NCI-H460 (cell line): ENCODE results near the gene RAD51B. TPM values are rescaled to one million over a fixed set of nuclear protein-coding genes. Genes with fewer than 3 reads are reported as not detected.

Source experiments
- DNase-seq: peaks from one replicate; pipeline ENCODE4 v3.0.0-alpha.2; 2016; ENCODE audit warnings: low read depth; ENCODE audit errors: extremely low read depth
- total RNA-seq: library from RNA; depleted of rRNA; stranded (reverse); fragments of >200 nt; shearing (Covaris generic); gene quantifications from 2 replicates; pipeline ENCODE4 v1.2.3, GENCODE V29; 2014

RAD51B gene
- total RNA-seq, 1 experiment from 2014 or later, result 13.4 TPM

DNA sequence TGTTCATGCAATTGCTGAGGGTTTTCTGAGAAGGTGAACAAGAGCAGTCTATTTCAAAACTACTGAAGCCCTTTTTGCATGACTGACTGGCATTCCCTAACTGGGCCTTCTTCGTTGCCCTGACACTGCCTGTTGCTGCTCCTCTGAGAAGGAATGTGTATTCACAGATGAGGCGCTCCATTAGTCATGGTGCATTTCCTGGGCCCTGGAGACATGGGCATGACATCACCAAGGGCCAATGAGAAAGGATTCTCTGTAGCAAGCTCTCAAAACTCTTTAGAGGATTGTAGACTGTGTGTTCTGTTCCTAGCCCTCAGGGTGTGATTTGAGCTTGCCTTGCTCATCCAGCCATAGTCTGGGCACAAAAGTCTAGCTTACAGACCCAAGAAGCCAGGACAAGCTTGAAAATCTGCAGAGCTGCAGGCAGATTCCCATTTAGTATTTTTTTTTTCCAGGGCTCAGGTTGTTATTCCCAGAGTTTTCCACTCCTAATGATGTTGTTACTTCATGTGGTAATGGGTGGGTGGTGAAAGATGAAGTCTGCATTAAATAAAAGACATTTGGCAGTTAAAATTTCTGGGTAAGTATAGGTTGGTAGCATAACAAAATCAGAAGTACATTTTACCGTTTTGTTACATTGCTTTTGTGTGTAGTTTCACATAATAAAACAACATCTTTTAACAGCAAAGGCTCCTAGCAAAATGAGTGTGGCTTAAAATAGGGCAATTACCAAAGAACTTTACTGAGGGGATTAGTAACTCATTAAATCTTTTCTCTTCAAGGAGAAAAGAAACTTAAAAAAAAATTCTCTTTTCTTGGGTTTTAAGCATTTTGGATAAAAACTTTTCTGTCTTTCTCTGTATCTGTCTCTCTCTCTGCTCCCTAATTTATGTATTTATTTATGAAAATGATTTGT lies 318.4 kb downstream of the RAD51B start:
- peak; percentile 90 for DNase-seq

DNA sequence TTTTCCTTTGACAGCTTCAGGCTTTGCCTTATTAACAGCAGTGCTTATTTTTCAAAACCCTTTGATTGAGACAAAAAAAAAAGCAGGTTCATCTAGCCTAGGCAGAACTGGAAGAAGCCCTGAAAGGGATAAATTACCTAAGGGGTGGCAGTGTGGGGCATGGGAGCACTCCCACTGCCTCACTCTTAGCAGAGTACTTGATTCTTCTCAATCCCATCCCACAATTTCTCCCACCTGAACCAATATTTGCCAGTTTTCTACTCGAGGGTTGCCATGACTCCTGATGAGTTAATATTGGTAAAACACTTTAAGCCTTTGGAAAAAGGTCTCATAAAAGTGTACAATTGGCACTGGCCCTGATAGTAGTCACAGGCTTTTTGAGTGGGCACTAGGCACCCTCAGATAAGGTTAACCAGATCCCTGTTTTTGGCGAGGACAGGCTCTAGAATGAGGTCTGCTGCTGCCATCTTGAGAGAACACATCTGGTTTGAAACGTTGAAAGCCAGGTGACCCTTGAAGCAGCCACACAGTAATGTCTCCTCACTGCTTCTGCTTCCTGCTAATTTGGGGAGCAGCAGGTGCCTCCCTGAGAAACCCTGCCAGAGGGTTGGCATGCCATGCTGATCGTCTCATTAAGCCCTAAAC lies 320.0 kb downstream of the RAD51B start:
- no peak for DNase-seq

DNA sequence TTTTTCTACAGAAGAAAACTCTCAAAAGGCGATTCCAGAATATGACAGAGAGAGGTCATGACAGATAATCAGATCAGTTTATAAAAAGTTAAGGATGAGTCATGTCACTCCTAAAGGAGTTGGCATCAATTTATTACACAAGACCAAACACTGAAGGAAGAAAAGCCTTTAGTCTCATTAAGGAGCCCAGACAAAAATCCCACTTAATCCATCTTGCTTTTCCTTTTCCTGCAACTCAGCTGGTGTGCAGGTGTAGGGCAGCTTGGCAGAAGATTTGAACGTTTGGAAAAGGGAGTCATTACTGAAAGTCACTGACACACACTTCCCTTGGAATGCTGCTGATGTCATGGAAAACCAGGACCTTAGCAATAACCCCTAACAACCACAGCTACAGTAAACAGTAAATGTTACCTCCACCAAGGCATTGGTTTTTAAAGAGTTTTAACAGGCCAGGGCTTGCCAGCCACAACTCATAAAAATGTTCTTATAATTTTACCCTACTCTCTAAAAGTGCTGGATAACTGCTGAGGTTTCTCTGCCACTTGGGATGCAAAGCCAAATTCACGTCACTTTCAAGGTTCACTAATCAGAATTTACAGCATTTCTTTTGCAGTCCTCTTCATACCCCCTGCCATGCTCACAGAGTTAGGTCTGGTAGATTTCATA lies 320.6 kb downstream of the RAD51B start:
- DNase-seq, result peak; percentile 83

DNA sequence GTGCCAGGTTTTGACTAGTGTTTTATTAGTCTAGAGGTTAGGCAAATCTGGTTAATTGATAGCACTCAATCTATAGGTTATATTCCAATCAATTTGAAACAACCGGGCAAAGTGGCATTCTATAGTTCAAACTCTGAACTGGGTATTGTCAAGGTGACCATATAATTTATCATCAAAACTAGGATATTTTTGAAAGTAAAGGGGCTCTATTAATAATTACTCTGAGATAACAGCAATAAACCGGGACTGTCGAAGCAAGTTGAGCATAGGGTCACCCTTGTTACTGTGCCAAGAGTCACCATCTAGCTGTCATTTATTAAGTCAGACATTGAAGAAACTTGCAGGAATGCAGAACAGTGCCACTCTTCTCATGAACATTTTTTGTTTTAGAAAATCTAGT lies 321.2 kb downstream of the RAD51B start:
- DNase-seq, result no peak

DNA sequence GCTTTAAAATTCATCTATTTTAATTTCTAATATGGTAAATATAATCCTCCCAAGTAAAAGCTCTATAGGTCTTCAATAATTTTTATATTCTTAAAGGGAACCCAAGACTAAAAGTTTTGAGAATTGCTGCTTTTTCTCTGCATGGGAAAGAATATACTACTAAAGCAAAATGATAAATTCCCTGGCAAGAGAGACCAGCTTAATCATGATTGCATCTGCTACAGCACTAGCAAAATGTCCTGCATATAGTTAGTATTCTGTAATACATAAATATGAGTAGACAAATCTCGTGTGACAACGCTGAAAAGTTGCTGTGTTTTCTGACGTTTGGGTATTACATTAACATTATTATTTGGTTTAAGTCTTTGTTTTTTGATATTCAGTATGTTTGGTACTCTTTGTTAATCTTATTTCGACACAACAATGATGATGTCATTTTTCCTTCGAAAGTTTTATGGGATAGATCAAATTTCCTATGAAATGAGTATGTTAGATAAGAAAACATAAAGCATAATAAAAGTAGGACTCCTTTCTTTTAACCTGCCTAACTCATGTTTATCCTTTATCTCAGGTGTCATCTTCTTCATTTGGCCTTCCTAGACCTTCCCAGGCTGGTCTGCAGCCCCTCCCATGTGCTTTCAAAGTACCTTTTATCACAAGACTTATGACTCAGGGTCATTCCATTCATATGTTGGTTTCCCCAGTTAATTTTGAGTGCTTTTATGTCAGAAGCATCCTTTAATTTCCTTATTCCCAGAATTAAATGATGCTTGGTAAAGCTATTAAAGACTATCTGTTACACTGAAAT lies 321.9 kb downstream of the RAD51B start:
- no peak for DNase-seq

DNA sequence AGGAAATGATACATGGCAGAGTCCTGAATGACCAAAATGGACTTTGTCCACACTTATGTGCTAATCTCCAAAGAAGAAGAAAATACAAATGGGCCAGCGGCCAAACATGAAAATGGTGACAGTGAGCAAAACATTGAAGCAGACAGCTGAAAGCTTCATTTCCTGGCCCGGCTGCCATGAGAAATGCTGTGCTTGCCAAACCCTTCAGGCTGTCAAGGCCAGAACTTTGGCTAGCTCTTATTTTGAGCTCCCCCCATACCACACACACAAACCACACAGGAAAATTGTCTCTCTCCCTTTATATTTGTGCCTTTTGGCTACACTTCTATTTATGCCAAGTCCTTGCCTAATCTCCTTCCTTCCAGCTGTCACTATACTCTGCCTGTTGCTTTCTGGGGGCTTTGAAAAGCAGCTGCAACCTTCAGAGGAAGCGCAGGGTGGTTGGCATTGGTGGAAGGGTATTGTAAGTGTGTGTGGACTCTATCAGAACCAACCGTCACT lies 323.8 kb downstream of the RAD51B start:
- DNase-seq, result peak; percentile 60

DNA sequence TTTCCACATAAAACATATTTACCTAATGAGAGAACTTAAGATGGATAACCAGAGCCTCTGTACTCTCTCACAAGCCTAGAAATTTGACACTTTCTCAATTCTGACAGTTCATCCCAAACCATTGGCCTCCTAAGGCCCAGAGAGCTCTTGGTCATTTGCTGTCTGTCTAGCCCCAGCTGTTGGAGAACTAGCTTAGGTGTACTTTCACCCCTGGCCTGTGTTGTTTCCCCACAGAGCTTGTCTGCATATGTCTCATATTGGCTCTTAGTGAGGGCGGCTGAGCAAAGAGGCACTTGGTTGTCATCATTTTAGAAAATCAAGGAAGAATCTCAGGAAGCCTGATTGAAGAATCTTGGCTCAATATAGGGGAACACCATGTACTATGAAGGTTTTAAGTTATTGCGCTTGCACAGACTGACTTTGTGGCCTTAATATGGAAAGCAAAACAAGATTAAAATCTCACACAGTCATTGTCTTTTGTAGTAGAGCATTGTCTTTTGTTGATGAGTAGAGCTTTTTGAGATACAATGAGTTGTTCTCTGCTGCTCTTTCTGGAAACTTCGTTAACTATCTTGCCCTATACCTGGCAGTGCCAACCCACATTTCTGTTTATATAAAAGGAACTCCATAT lies 324.6 kb downstream of the RAD51B start:
- no peak for DNase-seq

DNA sequence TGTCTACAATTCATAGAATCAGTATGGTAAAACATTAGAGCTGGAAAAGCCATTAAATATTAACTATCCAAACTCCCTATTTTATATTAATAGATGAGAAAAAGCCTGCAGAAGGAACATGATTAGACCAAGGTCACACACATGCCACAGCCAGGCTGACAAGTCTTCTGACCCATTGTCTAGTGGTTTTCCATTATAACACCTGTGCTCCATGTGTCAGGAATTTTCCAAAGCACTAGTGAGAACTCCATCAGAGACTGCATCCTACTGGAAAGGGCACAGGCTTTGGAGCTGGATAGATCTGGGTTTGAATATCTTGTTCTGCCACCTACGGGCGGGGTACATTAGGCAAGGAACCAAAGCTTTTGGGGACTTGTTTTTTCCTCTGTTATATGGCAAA lies 325.5 kb downstream of the RAD51B start:
- no peak for DNase-seq

DNA sequence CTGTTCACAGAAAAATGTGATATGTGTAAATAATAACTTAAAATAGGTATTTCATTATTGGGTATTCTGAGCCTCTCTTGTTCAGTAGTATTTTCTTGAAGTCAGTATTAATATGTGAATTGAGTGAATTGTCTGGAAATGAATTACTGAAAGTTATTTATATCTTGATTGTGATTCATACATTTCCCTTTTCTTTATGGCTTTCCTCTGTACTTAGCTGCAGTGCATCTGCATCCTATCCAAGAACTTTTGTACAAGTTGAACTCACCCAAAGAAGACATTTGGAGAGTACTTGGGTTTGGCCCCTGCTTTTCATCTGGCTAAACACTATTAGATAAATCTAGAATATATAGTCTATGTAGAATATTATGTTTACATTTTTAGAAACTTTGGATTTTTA lies 326.0 kb downstream of the RAD51B start:
- DNase-seq, result no peak

DNA sequence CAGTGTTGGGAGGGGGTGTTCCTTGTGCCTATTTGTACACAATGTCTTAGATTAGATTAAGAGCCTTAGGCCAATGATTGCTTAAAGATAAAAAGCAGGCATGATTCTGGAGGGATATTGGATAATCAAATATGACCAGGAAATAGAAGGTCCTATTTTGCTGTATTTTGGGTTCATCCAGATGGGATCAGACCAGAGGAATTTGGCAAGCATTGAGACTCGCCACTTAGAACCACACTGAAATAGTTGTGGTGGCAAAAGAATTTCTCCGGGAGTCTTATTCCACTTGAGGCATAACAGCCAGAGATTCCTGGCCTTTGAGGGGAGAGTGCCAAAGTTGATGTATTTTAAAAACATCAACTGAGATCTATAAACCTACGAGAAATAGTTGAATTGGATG lies 327.2 kb downstream of the RAD51B start:
- no peak for DNase-seq

DNA sequence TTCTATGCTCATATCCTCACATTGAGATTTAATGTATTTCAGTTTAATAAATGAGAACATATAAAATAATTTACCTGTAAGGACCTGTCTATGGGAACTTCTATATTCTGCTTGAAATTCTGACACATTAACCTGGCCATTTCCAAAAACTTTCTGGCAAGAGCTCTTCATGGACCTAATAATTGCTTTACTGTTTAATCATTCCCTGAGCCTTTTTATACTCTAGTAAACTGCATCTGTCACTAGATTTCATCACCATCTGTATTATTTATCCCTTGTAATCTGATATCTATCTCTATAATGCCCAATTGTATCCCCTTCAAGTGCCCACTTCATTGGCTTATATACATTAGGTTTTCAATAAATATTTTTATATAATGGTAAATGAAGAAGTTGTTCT lies 327.7 kb downstream of the RAD51B start:
- DNase-seq, result no peak

DNA sequence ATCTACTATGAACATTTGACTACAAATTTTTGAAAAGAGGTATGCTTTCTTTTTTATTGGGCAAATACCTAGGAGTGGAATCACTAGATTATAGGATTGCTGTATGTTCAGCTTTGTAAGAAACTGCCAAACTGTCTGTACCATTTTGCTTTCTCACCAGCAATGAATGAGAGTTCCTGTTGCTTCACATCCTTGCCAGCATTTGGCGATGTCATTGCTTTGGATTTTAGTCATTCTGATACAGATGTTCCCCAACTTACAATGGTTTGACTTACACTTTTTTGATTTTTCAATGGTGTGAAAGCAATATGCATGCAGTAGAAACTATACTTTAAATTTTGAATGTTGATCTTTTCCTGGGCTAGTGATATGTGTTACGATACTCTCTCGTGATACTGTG lies 328.7 kb downstream of the RAD51B start:
- no peak for DNase-seq

DNA sequence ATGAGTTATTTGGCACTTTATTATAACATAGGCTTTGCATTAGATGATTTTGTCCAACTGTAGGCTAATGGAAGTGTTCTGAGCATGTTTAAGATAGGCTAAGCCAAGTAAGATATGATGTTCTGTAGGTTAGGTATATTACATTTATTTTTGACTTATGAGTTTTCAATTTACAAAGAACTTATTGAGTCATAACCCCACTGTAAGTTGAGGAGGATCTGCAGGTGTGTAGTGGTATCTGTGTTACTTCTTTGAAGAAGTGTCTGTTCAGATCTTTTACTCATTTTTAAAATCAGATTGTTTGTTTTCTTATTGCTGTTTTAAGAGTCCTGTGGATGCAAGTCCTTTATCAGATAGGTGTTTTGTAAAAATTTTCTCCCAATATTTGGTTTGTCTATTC lies 329.2 kb downstream of the RAD51B start:
- no peak for DNase-seq

DNA sequence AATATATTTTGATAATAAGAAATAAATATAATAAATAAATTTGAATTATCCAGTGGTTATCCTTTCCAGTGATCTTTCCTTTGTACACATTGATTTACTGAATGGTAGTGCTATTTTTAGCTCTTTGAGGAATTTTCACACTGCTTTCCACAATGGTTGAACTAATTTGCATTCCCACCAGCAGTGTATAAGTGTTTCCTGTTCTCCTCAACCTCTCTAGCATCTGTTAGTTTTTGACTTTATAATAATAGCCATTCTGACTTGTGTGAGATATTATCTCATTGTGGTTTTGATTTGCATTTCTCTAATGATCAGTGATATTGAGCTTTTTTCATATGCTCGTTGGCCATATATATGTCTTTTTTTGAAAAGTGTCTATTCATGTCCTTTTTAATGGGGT lies 333.7 kb downstream of the RAD51B start:
- no peak for DNase-seq

DNA sequence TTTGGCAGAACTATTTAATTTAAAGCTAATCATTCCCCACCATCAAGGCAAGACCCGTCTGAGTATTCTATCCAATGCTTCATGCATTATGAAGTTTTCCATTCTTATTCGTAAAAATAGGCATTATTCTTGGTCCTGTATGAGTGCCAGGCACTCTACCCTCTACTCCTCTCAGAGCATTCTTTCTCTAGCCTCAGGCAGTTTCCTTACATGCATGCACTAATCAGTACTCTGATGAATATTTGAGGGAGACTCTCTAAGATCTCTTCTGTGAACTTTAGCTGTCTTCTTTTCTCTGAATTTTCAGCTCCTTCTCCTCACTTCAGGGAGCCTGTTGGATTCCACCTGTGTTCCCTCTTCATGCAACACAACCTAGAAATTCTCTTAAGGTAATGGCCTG lies 334.7 kb downstream of the RAD51B start:
- no peak for DNase-seq

DNA sequence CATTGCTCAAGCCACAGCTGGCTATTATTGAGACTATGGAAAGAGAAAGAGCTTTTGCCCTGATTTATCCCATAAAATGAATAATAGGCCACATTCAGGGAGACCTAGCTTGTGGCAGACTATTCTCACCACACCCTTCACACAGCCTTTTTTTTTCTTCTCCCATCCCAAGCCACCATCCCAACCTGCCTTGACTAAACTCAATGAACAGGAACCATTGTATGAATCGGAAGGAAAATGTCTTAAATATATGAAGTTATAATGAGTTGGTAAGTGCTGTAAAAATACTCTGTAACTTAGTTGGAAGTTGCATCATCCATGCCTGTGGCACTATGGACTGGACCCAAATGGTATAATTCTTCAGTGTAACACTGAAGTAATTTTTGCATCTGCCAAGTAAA lies 338.4 kb downstream of the RAD51B start:
- no peak for DNase-seq

DNA sequence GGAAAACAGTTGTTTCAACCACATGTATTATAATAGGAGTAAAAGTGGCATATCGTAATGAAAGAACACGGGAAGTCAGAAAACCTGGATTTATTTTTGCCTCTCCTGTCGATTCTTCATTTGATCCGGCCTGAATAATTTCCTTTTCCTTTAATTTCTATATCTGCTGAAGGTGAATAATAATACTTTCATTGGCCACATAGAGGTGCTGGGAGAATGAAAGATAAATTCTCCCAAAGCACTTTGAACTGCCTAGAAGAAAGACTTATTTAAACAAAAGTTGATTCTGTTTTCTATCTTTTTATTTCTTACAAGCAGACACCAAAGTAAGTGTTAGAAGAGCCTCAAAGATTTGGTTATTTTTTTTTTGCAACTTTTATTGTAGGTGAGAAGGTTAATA lies 339.1 kb downstream of the RAD51B start:
- no peak for DNase-seq

DNA sequence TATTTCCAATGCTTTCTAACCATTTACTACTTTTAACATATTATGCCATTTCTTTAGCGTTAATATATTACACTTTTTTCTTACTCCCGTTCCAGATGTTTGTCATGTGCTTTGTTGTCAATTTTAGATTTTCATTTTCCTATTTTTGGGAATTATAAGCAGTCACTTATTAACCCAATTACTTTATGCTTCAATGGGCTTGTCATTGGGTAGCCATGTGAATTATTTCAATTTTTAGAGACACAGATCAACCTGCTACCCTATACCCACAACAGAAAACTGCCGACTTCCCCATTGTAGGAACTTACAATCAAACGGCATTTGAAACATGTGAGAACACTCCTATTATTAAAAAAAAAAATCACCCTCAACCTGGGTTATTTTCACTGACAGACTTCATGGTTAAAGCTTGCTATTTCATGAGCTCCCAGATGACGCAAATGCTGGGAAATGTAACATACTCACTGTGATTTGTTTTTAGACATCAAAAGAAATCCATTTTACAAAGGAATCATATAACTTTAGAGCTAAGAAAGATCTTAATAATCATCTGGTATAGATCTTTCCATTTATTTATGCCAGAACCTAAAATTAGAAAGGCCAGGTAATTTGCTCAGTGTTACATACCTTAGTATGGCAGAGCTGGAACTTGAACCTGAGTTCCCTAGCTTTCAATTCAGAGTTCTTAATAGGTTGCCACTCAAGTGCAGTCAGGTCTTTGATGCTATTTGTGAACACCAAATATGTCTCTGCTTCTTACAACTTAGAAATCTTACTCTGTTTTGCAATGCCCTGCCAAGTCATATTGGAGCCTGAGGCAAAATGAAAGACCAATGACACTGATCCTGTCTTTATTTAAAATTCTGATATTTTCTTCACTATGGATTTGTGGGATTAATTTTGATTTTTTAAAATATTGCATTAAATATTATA lies 340.4 kb downstream of the RAD51B start:
- no peak for DNase-seq
